Kidney epithelial cell (primary cell): Measurements from ENCODE around the gene CAPZA3. TPM values are rescaled to one million over a fixed set of nuclear protein-coding genes. Genes with fewer than 3 reads are reported as not detected.
"Not testable (repeated sequence)": the region's sequence is repeated elsewhere in the genome, so short reads cannot be mapped to it uniquely, and the experiment has no call there.

Experiments
- DNase-seq: peaks from one replicate; pipeline ENCODE4 v3.0.0-alpha.2; 2010; ENCODE audit warnings: low read depth
- H3K27me3 ChIP-seq: 2 replicates; pipeline ENCODE4 v1.6.0; 2011; ENCODE audit warnings: low read length; ENCODE audit not compliant: control insufficient read depth, insufficient read depth
- H3K36me3 ChIP-seq: 2 replicates; pipeline ENCODE4 v1.5.1; 2011; ENCODE audit warnings: low read length; ENCODE audit not compliant: control insufficient read depth, insufficient read depth
- H3K4me3 ChIP-seq: 2 replicates; pipeline ENCODE4 v1.5.1; 2011; ENCODE audit warnings: low read depth, mild to moderate bottlenecking, control low read depth, low read length
- total RNA-seq: library from RNA; depleted of rRNA; stranded (reverse); fragments of >200 nt; gene quantifications from 2 replicates; pipeline ENCODE4 v1.2.3, GENCODE V29; 2015
- TF ChIP-seq, protein P1 (sequence below): IDR thresholded peaks from 2 replicates; pipeline ENCODE4 v1.5.1; 2011; ENCODE audit warnings: mild to moderate bottlenecking, moderate library complexity, low read length, control low read depth, inconsistent platforms; ENCODE audit not compliant: insufficient read depth, poor library complexity, severe bottlenecking

CAPZA3 gene
- total RNA-seq, 1 donor from 2014 or later = not detected

DNA sequence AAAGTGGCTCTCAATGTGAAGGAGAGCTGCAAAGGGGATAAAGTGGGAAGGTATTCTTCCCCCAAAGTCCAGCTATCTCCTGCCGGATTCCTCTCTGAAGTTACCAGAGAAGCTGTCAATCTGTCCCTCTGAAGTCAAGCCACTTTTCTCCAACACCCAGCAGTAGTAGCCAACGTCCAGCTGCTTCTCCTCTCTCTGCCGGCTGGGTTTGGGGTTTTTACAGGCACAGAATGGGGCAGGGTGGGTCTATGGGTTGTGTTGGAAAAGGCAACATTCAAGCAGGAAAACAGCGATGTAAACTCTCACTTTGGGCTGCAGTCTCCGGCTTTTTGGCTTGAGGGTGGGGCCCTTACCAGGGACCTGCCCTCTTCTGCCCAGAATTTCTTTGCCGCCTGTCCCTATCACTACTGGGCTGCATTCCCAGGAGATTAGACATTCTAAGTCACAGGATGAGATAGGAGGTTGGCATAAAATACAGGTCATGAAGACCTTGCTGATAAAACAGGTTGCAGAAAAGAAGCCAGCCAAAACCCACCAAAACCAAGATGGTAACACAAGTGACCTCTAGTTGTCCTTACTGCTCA, 16.3 kb downstream of the CAPZA3 start:
- H3K36me3 ChIP-seq = no peaks in the 10 kb centered on the region
- no peak for DNase-seq
- TF ChIP-seq, protein P1, sequence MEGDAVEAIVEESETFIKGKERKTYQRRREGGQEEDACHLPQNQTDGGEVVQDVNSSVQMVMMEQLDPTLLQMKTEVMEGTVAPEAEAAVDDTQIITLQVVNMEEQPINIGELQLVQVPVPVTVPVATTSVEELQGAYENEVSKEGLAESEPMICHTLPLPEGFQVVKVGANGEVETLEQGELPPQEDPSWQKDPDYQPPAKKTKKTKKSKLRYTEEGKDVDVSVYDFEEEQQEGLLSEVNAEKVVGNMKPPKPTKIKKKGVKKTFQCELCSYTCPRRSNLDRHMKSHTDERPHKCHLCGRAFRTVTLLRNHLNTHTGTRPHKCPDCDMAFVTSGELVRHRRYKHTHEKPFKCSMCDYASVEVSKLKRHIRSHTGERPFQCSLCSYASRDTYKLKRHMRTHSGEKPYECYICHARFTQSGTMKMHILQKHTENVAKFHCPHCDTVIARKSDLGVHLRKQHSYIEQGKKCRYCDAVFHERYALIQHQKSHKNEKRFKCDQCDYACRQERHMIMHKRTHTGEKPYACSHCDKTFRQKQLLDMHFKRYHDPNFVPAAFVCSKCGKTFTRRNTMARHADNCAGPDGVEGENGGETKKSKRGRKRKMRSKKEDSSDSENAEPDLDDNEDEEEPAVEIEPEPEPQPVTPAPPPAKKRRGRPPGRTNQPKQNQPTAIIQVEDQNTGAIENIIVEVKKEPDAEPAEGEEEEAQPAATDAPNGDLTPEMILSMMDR = no peak
- H3K4me3 ChIP-seq = no peak overlapping the region
- no peaks in the 10 kb centered on the region for H3K27me3 ChIP-seq

DNA sequence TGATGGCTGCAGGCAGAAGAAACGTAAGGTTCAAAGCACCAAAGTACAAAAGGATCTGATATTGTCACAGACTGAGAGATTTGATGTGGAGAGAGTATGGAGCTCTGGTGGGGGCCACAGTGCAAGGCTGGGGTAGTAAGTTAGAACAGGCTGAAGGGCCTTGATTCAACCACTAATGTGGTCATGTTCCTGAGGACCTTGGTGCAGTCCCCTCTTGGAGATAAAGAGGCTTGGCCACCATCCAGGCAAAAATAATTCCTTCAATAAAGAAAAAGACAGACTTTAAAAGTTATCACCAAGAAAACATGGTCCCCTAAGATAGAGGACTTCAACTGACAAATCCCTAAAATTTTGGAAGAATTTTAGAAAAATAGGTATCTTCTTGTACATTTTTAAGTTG, 17.4 kb downstream of the CAPZA3 start:
- TF ChIP-seq, protein P1 = no peak
- no peaks in the 10 kb centered on the region for H3K36me3 ChIP-seq
- H3K4me3 ChIP-seq = no peak overlapping the region
- H3K27me3 ChIP-seq = no peaks in the 10 kb centered on the region
- DNase-seq = no peak

DNA sequence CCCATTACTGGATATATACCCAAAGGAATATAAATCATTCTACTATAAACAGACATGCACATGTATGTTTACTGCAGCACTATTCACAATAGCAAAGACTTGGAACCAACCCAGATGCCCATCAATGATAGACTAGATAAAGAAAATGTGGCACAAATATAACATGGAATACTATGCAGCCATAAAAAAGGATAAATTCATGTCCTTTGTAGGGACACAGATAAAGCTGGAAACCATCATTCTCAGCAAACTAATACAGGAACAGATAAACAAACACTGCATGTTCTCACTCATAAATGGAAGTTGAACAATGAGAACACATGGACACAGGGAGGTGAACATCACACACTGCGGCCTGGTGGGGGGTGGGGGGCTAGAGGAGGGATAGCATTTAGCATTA, 28.6 kb downstream of the CAPZA3 start:
- H3K4me3 ChIP-seq, DNase-seq, H3K27me3 ChIP-seq, H3K36me3 ChIP-seq: not testable (repeated sequence)

DNA sequence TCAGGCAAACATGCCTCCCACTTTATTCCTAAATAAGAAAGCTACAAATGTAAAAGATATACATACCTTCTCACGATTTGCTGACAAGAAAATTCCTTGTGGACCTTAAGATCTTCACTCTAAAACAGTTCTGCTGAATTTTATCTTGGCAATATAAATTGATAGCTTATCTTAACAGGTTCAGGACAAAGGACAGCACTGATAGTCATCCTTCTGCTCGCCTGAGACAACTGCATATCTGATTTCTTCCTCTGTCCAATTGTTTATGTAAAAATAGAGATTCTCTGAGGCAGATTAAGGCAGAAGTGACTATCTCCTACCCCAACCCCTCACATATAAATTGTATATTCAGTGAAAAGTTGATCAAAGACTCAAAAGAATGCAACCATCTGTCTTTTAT, 44.9 kb downstream of the CAPZA3 start:
- Histone ChIP-seq H3K27me3 (no peaks in the 10 kb centered on the region), H3K36me3 (no peaks in the 10 kb centered on the region), H3K4me3 (no peak overlapping the region)
- DNase-seq = no peak
- TF ChIP-seq, protein P1 = no peak

DNA sequence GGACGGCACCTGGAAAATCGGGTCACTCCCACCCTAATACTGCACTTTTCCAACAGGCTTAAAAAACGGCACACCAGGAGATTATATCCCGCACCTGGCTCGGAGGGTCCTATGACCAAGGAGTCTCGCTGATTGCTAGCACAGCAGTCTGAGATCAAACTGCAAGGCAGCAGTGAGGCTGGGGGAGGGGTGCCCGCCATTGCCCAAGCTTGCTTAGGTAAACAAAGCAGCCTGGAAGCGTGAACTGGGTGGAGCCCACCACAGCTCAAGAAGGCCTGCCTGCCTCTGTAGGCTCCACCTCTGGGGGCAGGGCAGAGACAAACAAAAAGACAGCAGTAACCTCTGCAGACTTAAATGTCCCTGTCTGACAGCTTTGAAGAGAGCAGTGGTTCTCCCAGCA, 47.5 kb downstream of the CAPZA3 start:
- H3K27me3 ChIP-seq, DNase-seq, H3K4me3 ChIP-seq, H3K36me3 ChIP-seq: not testable (repeated sequence)

Other genes with a start within 250 kb of the CAPZA3 start
- gene PLCZ1, start 107 bp upstream of the CAPZA3 start, total RNA-seq = not detected in 2 replicates